ENCODE results near the gene CCSER1.

DNA sequence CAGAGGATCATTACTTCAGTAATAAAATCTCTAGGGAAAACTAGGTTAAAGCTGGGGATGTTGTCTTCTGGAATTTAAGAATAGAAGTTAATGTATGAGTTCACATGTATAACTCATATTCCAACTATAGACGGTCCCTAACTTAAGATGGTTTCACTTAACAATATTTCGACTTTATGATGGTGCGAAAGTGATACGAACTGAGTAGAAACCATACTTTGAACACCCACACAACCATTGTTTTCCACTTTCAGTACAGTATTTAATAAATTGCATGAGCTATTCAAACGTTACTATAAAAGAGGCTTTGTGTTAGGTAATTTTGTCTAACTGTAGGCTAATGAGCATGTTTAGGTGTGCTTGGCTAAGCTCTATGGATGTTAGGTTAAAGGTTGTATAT, 38.7 kb downstream of the CCSER1 start:
- TF ChIP-seq EZH2 (IDR thresholded peaks at IDR 0.05; ENCODE audit: borderline replicate concordance, insufficient read depth, low read depth, low read length, poor library complexity, severe bottlenecking): no peak
- TF ChIP-seq, protein P1, sequence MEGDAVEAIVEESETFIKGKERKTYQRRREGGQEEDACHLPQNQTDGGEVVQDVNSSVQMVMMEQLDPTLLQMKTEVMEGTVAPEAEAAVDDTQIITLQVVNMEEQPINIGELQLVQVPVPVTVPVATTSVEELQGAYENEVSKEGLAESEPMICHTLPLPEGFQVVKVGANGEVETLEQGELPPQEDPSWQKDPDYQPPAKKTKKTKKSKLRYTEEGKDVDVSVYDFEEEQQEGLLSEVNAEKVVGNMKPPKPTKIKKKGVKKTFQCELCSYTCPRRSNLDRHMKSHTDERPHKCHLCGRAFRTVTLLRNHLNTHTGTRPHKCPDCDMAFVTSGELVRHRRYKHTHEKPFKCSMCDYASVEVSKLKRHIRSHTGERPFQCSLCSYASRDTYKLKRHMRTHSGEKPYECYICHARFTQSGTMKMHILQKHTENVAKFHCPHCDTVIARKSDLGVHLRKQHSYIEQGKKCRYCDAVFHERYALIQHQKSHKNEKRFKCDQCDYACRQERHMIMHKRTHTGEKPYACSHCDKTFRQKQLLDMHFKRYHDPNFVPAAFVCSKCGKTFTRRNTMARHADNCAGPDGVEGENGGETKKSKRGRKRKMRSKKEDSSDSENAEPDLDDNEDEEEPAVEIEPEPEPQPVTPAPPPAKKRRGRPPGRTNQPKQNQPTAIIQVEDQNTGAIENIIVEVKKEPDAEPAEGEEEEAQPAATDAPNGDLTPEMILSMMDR (IDR thresholded peaks at IDR 0.05): no peak

Measured in B cell (primary cell).